NOMO-1 treated with dmso at 0.1 percent for 144 hours (cell line): ENCODE results near the gene CREB1.

Experiments
- DNase-seq: peaks from one replicate; lab custom pipeline; 2025; ENCODE audit not compliant: unreplicated experiment; lab: John Stamatoyannopoulos, UW

Gene CREB1

DNA sequence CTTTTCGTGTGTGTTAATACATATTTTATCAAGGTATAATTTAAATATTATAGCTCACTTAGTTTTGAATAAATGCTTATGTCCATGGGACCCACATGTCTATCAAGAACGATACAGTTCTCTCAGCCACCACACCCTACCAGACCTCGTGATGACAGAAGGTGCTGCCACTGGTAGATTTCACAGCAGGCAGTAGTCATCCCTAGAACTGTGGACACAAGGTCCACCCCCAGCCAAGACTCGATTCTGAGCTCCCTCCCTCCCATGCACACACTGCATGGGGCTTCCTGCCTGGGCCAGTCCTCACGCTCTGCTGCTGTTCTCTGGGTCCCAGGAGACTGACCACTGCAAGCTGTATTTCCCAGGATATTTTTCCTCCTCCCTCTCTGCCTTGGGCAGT lies 26.5 kb upstream of the CREB1 start:
- peak; percentile 51 for DNase-seq

DNA sequence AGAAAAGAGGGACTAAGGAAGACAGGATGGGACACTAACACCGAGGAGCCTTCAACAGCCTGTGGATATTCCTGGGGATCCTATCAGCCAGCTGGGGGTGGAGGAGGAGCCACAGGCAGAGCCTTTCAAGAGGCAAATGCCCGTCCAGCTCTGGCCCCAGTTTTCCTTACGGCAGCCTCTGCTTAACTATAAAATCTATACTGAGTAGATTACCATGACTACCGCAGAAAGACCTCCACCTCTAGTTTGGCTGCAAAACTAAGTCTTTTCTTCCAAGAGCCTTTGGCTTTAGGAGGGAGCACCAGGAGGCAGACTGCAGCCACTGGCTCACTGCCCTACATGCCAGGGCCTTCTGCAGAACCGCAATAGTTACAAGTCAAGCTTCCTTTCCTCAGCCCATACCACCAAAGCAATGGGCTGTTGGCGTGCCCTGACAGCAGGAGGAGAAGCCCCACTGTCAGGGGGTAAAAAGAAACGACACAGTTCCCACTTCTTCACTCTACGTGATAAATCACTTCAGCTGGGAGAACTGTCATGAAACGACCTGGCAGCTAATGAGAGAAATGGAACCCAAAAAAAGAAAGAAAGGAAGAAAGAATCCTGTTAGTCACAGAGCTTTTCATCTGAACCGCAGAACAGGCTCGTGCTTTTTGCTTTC lies 25.1 kb upstream of the CREB1 start:
- peak; percentile 53 for DNase-seq

DNA sequence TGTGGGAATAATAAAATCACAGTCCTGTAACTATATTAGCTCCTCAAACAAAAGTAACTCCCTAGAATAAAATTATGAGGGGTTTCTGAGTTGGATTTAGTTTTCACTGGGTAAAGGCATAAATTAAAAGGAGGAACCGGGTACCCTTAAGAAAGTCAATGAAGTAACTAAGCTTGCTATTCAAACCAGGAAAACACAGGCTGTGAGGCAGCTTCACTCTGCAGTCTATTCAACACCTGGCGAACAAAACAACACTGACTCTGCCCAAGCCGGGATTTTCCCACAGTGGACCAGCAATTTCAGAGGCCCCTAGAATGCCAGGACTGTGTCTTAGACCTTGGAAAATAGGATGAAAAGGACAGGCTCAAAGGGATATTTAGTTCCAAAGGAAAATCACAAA lies 24.6 kb upstream of the CREB1 start:
- no peak for DNase-seq

DNA sequence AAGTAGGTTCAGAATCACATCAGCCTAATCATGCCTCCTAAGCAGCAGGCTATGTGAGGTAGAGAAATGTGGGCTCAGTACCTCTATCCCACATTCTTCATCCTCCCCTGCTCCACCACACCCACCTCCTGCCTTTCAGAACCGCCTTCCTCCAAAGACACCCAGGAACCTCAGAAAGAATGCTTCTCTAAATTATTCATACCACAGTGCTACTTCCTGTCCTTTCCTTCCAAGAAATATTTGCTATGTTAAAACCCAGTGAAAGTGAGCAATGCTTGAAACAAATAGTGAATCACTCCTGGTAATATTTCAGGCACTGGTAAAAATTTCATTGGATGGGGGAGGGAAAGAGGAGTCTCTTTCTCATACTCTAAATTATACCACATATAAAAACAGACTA lies 24.0 kb upstream of the CREB1 start:
- DNase-seq: no peak

- DNase-seq: no peak
These were observed 23.3 kb upstream of the CREB1 start for GRCh38 chr2:207506426-207506825.

DNA sequence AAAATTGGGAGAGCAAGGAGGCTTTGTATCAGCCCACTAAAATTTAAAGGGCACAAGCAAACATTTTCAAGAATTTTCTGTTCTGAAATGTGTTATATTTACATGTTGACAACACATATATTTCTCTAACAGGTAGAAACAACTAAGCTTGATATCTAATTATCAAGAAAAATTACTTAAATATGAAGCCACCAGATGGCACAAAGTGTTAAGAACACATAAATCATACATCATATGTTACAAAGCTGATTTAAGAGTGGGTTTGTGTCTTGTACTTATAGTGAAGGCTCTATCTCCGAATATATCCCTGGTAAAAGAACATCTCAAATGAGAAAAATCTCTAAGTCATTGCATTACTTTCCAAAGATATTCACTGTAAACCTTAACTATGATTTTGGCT lies 19.6 kb upstream of the CREB1 start:
- no peak for DNase-seq

DNA sequence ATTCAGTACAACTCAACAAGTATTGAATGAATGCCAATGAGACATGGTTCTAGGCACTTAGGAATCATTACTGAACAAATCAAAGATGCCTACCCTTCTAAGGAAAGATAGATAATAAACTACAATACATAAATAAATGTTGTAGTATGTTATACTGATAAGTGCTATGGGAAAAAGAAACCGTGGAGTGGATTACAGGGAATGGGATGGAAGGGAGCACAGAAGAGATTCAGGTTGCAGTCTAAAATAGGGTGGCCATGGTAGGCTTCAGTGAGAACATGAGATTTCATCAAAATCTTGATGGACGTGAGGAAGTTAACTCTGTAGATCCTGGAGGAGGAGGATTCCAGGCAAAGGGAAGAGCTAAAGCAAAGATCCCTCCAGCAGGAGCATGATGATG lies 17.9 kb upstream of the CREB1 start:
- DNase-seq: no peak

- DNase-seq: no peak
These were observed 17.4 kb upstream of the CREB1 start for GRCh38 chr2:207512356-207512755.

DNA sequence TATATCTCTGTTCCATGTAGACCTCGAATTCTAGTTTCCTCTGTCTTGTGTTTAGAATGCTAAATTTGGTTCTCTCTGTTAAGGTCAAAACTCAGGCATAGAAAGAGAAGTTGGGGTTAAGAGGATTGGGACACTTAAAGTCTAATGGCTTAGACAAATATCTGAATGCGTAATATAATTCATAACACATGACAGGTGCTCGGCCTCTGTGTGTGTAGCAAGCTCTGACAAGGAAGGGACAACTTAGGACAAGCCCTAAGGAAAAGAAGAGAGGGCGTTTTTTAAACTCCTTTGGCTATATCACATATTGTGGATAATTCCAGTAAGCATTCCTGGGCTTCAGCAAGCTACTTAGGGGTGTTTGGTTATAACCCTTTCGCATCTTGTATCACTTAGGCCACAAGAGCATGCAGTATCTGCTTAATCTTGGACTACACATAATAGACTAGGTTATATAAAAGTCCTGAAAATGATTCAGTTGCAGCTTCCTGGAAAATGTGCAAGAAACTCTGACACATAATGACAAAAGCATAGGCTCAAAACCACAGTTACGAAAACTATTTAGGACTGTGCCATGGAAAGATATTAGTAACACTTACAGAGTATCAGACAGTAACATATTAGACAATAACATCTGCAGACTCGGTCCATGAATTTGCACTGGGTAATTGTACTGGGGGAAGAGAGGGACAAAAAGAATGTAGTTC lies 16.1 kb upstream of the CREB1 start:
- peak; percentile 33 for DNase-seq

- DNase-seq: no peak
These were observed 15.3 kb upstream of the CREB1 start for GRCh38 chr2:207514451-207514850.

DNA sequence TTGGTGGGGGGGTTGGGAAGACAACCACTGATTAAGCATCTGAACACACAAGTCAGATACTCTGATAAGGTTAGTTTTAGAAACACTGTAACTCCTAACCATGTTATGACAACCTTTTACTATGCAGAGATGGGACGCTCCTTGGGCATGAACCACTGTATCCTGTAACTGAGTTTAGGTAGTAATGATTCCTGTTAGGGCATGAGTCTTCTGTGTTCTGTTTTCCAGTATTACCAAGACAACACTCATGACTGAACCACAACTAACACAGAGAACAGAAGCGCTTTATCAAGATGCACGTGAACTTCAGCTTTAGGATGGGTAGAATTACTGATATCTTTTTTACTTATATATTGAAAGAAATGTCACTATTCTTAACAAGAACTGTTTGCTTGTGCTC lies 14.1 kb upstream of the CREB1 start:
- DNase-seq: no peak

DNA sequence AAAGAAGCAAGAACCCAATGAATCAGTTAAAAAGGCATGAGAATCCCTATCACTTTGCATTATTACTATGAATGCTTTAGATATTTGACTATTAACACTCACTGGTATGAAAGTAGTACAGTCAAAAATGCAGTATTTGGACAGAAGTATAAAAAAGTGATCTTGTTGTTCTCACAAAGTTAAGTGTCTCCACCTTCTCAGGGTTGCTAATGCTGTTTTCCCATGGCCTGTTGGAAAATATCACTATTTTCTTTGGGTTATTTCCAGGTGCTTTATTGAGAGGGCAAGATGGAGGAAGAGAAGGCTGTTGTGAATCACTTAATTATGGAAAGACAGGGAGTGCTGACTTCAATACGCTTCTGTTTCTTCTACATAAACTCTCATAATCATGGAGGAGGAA lies 13.6 kb upstream of the CREB1 start:
- DNase-seq: no peak

DNA sequence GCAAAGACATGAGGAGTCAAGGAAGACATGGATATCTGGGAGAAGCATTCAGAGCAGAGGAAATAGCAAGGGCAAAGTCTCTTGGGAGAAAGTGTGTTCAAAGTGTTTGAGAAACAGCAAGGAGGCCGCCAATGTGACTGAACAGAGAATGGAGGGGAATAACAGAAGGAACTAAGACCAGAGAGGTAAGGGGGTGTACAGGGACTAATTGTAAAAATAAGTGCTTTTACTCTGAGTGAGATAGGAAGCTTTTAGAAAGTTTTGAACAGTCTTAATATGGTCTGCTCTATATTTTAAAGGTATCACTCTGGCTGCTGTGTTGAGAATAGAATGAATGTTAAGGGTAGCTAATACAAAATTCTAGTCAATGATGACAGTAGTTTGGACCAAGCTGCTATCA lies 6.8 kb upstream of the CREB1 start:
- DNase-seq: no peak

DNA sequence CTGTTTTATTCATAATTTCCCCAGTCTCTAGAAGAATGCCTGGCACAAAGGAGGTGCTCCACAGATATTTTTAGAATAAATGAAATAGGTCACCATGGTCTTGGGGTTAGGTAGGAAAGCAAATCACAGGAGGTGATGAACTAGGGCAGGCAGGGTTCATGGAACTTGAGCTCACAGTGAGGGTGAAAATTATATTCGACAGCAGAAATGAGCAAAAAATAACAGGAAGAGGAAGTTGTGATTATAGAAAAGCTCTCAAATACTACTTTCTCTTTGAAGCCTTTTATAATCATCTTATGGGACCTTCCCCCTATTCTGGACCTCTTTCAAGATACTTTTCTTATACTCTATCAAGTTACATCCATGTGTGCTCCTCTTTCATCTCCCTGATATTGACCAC lies 4.5 kb upstream of the CREB1 start:
- DNase-seq: peak; percentile 15

DNA sequence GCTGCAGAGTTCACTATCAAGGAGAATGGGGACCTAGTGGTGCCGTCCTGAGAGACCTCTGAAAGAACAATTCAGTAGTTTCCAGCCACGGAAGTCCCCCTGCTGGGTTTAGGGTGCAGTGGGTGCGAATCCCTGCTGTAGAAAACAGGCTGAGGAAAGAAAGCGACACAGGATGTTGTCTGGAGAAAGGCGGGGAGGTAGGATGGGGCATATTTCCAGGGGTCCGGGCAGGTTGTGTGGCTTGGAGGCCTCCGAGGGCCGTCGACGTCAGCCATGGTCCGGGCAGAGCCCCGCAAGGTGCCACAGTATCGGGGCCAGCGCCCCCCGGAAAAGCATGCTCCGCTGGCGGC lies 807 bp upstream of the CREB1 start:
- no peak for DNase-seq

- DNase-seq: peak; percentile 83
These were observed 634 bp downstream of the CREB1 start for GRCh38 chr2:207530160-207531031.

DNA sequence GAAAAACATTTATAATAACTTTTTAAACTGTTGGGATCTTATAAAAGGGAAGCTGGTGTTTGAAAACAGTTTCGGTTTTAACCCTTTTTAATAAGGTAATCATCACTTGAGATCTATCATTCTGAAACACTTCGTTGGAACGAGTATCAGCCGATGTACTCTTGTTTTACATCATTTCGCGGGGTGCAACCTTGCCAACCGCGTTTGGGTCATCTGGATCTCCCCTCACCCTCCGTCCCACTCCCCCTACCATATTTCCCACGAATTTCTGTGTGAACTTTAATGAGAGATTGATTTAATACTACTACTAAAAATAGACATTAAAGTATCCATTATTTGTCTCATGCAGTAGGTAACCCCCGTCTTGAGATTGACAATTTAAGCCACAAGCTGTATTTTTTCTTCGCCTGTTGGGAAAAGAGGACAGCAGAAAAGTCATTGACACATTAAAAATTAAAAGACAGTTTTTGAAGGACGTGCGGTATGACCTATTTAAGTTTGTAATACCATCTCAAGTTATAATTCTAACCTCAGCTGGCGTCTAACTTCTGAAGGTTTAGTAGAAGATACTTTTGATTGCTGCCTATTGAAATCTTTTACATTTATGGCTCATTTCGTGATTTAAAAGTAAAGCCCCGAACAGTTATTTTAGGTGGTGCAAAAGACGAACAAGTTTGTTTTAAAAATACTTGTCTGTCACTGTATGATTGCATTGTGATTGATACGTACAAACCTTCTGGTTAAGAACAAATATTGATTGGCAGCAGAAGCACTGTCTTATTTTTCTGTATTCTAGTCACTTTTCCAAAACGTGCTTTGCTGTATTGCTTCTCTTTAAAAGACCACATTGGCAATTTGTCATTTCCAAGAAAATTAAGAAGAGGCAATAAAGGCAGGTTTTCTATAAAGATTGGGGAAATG lies 1.5 kb downstream of the CREB1 start:
- no peak for DNase-seq

DNA sequence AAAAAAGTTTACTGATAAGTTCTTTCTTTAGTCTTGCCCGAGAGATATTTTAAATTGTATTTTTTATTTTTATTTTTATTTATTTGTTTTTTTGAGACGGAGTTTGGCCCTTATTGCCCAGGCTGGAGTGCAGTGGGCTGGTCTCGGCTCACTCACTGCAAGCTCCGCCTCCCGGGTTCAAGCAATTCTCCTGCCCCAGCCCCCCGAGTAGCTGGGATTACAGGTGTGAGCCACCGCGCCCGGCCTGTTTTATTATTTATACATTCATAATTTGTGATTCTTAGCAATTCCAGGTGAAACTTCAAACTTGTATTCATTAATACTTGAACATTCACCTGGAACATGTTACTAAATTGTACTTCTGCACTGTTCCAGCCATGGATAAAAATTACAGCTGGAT lies 2.9 kb downstream of the CREB1 start:
- no peak for DNase-seq

DNA sequence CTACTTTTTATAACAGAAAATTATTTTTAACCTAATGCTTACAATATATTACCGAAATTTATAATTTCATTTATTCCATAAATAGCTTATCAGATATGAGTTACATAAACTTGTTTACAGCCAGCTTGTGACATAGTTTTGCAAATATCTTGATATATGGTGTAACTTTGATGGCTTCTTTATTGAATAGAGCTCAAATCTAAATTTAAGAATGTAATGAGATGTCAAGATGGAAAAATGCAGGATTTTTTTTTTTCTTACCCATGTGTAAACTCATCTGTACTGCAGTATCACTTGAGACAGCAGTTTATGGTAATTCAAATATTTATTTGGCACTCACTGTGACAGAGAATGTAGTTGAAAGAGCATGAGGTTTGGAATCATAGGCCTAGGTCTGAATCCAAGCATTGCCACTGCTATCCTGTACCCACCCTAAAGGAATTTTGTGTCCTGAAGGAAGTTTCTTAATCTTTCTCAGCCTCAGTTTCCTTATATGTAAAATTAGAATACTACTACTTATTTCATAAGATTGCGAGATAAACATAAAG lies 3.8 kb downstream of the CREB1 start:
- DNase-seq: no peak

GRCh38 chr2:207534417-207534816 lies 4.7 kb downstream of the CREB1 start:
- no peak for DNase-seq

GRCh38 chr2:207539470-207539869 lies 9.7 kb downstream of the CREB1 start:
- DNase-seq: no peak
